GM18519 (cell line): ENCODE measurements around the gene MAP7.
A peak's percentile ranks its signal among the peaks of the same experiment; 100 is the strongest.
"Not testable (repeated sequence)": the region's sequence is repeated elsewhere in the genome, so short reads cannot be mapped to it uniquely, and the experiment has no call there.

Experiments
- ATAC-seq: cut with Tn5 transposase; IDR thresholded peaks from one replicate; pipeline ENCODE4 v1.9.1; 2021; ENCODE audit warnings: mild to moderate bottlenecking, moderate library complexity; ENCODE audit not compliant: unreplicated experiment, low FRiP score

The MAP7 gene

GRCh38 chr6:136475686-136476085 lies 74.5 kb downstream of the MAP7 start:
- ATAC-seq: no peak

GRCh38 chr6:136474241-136474640 lies 76.0 kb downstream of the MAP7 start:
- no peak for ATAC-seq

GRCh38 chr6:136471922-136472321 lies 78.3 kb downstream of the MAP7 start:
- no peak for ATAC-seq

GRCh38 chr6:136471372-136471771 lies 78.8 kb downstream of the MAP7 start:
- ATAC-seq: no peak

- ATAC-seq: no peak
These were observed 80.2 kb downstream of the MAP7 start for GRCh38 chr6:136470044-136470443.

- no peak for ATAC-seq
These were observed 81.1 kb downstream of the MAP7 start for GRCh38 chr6:136469154-136469553.

GRCh38 chr6:136468711-136469110 lies 81.5 kb downstream of the MAP7 start:
- no peak for ATAC-seq

- ATAC-seq: no peak
These were observed 83.0 kb downstream of the MAP7 start for GRCh38 chr6:136467186-136467585.

GRCh38 chr6:136466777-136467176 lies 83.4 kb downstream of the MAP7 start:
- ATAC-seq: no peak

- ATAC-seq: no peak
These were observed 84.4 kb downstream of the MAP7 start for GRCh38 chr6:136465766-136466303.

- no peak for ATAC-seq
These were observed 85.3 kb downstream of the MAP7 start for GRCh38 chr6:136464874-136465273.

GRCh38 chr6:136464148-136464547 lies 86.1 kb downstream of the MAP7 start:
- peak; percentile 76 for ATAC-seq

- no peak for ATAC-seq
These were observed 86.5 kb downstream of the MAP7 start for GRCh38 chr6:136463743-136464142.

- no peak for ATAC-seq
These were observed 103.5 kb downstream of the MAP7 start for GRCh38 chr6:136446579-136447187.

GRCh38 chr6:136446145-136446544 lies 104.1 kb downstream of the MAP7 start:
- no peak for ATAC-seq

GRCh38 chr6:136445063-136445462 lies 105.2 kb downstream of the MAP7 start:
- no peak for ATAC-seq

GRCh38 chr6:136440203-136440602 lies 110.0 kb downstream of the MAP7 start:
- ATAC-seq: no peak

GRCh38 chr6:136439514-136440190 lies 110.6 kb downstream of the MAP7 start:
- ATAC-seq: no peak

- ATAC-seq: no peak
These were observed 111.8 kb downstream of the MAP7 start for GRCh38 chr6:136438441-136438840.

- ATAC-seq: no peak
These were observed 113.0 kb downstream of the MAP7 start for GRCh38 chr6:136437246-136437645.

GRCh38 chr6:136435101-136435500 lies 115.1 kb downstream of the MAP7 start:
- ATAC-seq: no peak

- not testable (repeated sequence) for ATAC-seq
These were observed 118.9 kb downstream of the MAP7 start for GRCh38 chr6:136431306-136431705.
